Activated CD8-positive, alpha-beta memory T cell treated with anti-CD3 and anti-CD28 coated beads, Interleukin-2, amount 50 U/mL, for 4 hours (primary cell): ENCODE data around the gene CELF2.
"Not testable (repeated sequence)": the region's sequence is repeated elsewhere in the genome, so short reads cannot be mapped to it uniquely, and the experiment has no call there.

ENCODE experiments used
- DNase-seq: peaks from one replicate; pipeline ENCODE4 v3.0.0-alpha.2; 2020

Gene CELF2

DNA sequence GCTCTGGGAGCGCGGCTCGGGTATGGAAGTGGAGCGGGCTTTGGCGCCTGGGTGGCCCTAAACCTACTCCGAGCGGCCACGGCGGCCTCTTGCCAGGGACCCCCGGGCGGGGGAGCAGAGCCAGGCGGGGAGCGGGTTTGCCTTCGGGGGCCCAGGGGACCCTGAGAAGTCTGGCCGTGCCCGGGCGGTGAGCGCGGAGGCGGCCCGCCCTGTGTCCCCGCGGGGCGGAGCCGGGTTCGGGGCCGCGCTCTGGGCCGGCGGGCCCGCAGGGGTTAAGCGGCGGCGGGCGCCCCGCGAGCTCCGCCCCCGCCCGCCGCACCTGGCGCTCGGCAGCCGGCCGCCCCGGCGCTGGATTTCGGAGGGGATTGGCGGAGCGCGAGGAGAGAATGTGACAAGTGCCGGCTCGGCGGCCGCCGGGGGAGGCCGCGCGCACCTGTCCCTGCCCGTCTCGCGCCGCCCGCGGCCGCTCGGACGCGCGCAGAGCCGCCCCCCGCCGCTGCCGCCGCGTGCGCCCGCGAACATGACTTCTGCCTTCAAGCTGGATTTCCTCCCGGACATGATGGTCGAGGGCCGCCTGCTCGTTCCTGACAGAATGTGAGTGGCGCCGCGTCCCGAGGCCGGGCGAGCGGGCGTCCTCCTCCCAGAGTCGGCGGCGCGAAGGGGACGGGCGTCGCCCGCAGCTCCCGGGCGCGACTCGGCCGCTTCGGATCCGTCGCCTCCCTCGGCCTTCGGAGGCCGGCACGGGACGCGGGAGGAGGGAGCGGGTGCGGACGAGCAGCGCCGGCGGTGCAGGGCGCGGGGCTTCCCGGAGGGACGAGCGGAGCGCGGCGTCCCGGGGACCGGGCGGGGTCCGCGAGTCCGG lies at the start of gene CELF2:
Gene CELF2 (plus strand): TSS at position 303 of the 862 bp plus-strand sequence. CDS start 218 bp downstream, at position 521.
- peak; percentile 47 for DNase-seq

DNA sequence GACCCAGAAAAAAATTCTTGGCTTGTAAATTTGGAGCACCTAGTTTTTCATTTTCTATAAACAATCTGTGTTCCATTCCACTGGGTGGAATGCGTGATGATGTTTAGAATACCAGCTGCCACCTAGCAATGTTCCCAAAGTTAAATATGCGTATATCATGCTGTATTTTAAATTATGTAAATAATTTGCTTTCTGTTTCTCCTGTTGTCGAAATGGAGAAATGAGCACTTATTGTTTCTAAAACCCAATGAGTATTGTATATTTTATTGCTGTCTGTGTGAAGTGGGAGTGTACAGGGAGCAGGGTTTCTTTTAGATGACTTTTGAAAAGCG lies 49.4 kb upstream of the CELF2 start:
- DNase-seq, result no peak

DNA sequence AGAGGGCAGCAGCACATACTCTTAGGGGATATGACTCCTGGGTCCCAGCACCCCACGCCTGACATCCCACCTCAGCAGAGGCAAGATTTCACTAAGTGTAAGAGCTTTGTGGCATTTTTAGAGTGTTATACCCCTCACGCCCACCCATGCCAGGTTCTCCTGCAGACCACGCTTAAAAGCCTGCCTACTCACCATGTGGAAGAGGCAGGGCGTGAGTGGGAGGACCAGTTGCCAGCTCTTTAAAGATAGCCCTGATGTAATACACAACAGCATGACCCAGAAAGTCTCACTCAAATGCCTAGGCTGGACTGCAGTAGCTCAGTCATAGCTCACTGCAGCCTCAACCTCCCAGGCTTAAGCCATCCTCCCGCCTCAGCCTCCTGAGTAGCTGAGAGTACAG lies 44.4 kb upstream of the CELF2 start:
- no peak for DNase-seq

DNA sequence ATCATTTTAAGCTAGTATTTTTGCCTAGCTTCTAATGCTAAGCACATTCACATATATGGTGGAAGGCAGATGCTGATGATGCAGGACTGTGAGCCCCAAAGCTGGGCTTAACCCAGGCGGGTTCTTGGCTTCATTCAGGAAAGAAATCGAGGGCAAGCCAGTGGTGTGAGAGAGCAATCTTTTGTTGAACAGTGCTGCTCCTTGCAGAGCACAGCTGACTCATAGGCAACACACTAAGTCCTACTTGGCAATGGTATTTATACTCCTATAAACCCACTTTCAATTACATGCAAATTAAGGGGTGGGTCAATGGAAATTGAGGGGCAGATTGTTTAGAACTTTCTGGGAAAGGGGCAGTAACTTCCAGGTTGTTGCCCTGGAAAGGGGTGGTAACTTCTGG lies 42.0 kb upstream of the CELF2 start:
- no peak for DNase-seq

DNA sequence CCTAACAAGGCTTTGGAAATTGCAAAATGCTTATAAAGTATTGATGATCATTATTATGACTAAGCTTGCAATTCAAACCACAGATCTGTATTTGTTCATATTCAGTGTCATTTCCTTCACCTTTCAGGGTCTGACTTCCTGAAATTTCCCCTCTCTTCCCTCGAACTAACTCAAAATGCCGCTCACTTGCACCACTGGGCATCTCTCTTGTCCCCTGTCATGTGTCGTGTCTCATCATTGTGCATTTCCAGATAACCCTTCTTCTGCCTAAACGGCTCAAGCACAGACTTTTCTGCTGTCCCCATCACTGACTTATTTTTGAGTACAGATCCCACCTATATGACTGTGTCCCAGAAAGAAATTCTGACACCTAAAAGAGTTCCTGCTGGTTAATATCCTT lies 41.0 kb upstream of the CELF2 start:
- DNase-seq, result no peak

DNA sequence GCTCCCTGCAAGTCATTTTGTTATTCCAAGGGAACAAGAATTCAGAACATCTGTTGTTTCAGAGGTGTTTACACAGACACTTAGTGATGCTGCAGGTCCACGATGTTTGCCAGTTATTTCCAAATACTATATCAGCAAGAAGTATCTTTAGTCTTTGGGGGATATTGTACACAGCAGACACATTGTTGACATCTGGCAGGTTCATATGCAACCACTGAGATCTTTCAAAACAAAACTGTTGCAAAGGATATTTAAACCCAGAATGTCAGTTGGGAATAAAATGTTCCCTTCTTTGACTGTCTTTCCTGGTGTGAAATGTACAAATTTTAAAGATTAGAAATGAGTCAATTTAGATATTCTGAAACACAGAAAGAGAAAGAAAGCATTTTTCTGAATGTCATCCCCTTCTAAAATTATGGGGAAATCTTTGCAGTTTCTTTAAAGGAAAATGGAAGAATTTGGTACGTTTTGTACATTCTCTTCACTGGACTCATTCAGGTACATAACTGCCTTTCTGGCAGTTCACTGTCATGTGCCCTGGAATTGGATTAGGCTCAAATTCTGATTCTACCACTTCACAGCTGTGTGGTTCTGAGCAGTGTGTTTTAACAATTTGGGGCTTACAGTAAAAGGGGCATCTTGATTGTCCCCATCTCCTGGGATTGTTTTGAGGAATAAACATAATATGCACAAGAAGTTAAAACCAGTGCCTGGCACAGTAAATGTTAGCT lies 40.3 kb upstream of the CELF2 start:
- DNase-seq, result no peak

DNA sequence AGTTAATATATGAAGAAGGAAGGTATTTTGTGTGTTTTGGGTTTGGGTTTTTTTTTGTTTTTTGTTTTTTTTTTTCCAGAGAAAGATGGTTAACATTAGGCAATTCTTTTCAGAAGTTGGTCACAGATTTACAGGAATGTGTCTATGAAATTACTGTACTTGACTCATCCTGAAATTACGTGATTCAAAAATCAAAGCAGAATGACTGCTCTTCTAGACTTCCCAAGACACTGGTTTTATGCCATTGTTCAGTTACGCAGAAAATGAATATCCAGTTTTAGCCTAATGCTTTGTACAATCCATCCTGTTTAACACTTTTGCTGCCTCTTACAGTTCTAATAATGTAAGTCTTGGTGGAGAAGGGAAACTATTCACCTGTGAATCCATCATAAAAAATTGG lies 39.7 kb upstream of the CELF2 start:
- no peak for DNase-seq

DNA sequence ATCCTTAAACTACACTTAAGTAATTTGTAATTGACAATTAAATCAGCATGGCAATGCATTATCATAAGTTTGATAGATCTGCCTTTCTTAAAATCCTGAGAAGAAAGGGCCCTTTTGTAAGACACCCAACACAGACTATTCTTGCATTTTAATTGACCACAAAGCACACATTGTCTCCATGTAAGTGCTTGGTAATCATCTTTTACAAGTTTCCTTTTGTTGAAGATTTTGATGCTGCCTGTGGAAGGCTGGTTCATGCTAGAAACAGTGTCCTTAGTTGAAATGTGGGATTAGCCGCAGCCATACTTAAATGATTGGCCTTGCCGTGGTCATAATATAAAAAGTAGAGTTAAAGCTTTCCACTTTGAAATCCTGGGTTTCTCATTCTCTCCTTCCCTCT lies 32.3 kb upstream of the CELF2 start:
- no peak for DNase-seq

DNA sequence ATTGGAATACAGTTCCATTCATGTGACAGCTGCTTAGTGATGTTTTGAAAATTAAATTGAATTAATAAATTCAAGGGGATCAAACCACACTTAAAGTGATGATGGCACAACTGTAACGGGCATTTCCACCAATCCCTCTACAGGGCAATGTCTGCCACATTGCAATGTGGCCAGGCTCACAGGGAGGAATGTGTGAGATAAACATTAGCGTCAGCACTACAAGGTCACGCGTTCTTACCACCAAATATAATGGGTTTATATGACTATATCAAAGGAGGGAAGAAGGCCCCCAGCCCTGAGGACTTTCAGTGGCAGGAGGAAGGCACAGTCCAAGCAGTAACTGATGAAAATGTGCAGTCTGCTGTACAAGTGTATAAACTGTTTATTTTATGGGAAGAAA lies 31.1 kb upstream of the CELF2 start:
- DNase-seq, result no peak

DNA sequence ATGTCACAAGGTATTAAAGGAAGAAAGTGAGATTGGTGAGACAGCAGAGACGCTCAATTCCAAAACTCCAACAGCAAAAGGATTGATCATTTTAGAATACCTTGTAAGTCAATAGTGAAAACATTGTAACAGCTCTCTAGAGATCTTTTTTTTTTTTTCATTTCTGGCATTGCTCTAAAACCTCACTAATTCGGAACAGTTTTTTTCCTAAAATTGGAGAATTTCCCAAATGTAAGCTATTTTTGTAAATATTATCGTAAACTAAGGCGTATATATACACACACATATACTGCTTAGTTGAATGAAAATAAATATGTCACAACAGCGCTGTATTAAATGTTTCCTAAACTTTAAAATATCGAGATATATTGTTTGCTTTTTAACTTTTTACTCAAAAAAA lies 30.6 kb upstream of the CELF2 start:
- no peak for DNase-seq

DNA sequence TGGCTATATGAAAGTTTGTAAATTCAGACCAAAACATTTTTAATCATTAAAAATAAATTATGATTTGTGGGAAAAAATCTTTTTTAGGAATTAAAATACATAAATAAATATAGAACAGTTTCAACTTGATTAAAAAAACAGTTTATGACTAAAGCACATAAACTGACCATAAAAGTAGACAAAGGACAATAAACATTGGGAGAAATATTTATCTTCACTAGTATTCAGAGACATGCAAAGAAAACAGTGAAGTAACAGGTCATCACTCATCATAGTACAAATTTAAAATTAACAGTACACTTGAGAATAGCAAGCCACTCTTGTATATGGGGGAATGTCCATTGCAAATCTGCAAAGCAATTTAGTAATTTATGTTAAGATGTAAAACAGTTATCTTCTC lies 28.0 kb upstream of the CELF2 start:
- no peak for DNase-seq

DNA sequence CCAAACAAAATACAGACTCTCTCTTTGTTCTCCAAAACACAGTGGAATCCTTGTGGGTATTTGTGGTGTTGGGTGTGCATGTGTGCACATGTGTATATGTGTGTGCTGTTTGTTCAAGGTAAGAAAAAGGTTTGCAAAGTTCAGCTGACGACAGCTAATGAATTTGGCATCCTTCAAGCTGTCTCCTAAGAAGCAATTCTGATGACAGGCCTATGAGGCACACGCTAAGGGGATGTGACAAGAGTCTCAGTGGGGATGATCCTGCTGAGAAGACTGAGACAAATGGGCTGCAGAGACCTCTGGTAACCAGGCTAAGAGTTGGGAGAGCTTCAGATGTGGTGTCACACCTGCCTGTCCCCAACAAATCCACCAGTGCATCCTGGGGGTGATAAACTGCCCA lies 26.5 kb upstream of the CELF2 start:
- no peak for DNase-seq

DNA sequence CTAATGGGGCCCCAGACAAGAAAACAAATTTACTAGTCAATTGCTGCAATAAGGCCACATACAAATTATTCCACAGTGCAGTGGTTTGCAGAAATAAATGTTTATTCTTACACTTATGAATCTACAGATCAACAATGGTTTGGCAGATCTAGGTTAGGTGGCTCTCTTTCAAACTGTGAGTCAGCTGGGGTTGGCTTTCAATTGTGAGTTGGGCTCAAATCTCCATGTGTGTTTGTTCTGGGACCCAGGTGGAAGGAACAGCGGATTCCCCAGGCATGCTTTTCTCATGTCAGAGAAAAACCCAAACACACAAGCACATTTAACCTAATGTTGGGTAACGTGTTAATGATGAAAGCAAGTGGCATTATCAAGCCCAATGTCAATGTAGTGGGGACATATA lies 25.6 kb upstream of the CELF2 start:
- DNase-seq, result no peak

DNA sequence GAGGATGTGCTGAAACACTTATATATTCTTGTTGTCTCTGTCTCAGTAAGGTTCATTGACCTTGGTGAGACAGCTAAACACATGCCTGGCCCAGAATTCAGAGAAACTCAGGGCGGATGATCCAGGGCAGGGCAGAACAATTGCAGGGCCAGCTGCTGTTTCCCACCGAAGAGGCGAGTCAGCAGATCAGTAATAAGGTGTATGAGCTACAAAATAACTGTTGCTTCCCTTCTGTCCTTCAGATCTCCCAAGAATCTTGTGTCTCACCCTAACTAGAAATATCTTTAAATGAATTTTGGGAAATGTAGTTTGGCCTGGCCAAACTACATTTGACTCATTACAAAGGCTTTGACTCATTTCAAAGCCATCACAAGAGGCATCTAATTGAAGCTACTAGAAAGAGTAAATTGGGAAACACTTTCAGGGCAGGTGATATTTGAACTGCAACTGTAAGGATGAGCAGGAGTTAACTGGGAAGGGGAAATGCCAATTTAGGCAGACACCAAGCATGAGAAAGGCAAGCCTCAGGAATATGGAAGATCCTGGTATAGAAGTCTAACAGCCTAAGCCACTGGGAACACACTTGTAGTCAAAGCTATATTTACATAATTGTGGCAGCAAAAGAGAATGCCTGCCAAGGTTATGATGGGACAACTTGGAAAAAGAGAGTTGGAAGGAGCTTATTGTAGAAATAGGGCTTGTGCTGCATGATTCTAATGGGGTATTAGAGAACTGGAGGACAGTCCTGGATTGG lies 24.5 kb upstream of the CELF2 start:
- no peak for DNase-seq

DNA sequence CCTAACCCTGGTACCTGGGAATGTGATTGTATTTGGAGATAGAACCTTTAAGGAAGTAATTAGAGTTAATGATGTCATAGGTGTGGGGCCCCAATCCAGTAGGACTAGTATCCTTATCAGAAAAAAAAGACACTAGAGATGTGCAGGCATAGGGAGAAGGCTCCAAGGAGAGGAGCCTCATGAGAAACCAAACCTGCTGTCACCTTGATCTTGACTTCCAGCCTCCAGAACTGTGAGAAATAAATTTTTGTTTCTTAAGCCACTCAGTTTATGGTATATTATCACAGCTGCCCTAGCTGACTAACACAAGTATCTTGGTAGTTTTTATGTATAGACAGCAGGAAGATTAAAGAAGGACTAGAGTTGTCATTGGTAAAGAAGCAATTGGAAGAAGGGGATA lies 23.9 kb upstream of the CELF2 start:
- DNase-seq, result no peak

DNA sequence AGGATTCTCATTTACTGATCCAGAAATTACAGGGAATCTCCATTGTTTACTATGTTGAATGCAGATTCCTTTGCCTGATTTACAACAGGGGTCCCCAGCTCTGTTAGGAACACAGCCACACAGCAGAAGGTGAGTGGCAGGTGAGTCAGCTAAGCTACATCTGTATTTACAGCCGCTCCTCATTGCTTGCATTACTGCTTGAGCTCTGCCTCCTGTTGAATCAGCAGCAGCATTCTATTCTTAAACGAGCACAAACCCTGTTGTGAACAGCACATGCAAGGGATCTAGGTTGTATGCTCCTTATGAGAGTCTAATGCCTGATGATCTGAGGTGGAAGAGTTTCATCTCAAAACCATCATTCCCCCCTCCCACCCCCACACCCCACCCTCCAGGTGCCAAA lies 23.3 kb upstream of the CELF2 start:
- DNase-seq, result no peak

DNA sequence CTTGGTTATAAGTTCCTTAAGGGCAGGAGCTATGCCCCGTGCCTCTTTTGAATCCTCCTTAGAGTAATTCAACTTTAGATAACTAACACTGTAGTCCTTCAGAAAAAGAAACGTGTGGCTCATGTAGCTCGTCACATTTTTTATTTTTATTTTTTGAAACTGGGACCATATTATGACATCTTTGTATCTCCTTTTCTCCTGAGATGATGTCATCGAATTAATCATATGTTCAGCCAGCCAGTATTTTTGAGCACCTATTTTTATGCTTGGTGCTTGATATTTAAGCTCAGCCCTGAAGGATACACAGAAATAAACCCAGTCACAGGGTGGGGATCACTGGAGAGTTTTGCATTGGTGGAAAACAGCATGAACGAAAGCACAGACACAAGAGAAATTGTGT lies 22.6 kb upstream of the CELF2 start:
- no peak for DNase-seq

DNA sequence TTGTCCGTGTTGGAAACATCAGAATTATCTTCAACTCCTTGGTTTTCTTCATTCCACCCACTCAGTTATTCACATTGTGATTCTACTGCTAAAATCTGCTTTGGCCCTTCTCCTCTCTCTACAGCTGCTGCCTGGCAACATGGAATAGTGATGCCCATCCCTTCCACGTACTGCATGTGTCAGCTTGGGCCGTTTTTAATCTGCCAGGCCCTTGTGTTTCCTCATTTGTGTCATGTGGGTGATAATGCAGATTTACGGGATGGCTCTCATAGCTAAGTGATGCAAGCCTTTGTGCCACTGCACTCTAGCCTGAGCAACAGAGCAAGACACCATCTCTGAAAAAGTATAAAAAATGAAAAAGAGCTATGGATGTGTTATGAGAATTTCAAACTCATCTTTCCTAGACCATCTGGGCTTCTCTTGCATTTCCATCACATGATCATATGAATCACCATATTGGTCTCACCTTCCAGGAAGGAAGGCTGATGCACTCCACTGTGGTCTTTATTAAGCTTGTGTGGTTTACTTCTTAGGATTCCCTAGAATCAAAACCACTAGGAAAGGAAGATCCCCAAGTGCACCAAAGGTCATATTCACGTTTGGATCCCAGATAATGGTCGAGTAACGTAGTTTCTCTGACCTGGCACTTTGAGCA lies 20.6 kb upstream of the CELF2 start:
- DNase-seq, result no peak

DNA sequence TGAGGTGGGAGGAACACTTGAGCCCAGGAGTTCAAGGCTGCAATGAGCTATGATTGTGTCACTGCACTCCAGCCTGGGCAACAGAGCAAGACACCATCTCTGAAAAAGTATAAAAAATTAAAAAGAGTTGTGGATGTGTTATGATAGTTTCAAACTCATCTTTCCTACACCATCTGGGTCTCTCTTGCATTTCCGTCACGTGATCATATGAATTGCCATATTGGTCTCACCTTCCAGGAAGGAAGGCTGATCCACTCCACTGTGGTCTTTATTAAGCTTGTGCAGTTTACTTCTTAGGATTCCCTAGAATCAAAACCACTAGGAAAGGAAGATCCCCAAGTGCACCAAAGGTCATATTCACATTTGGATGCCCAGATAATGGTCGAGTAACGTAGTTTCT lies 18.2 kb upstream of the CELF2 start:
- DNase-seq, result not testable (repeated sequence)

DNA sequence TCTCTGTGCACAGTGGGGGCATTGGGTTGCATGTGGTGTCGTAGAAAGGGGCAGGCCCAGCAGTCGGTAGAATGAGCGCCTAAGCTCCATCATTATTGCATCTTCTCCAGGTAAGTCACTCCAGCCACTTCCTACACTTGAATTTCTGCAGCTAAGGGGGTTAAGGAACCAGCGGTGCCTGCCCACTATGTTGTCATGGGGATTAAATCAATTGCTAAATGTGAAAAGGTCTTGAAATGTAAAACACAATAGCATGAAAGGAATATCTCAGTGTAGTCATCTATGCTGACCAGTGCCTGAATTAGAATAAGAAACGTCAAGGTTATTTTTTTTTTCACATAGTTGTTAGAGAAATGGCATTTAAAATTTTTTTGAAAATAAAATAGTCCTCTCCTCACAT lies 15.2 kb upstream of the CELF2 start:
- DNase-seq, result no peak

DNA sequence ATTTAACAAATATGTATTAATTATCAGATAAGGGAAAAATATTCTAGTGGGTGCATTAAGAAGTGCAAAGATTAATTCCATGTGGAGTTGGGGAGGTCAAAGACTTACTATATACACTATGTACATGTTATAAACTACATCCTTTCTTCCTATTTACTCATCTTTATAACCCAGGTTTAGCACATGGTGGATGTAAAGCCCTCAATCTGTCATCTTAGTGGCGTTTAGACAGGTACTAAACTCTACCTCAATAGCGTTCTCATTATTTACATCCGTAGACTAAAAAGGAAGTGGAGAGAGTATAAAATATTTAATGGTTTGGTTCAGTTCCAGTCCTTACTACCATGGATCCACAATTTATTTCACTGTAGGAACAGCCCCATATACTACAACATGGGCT lies 14.8 kb upstream of the CELF2 start:
- DNase-seq, result no peak

DNA sequence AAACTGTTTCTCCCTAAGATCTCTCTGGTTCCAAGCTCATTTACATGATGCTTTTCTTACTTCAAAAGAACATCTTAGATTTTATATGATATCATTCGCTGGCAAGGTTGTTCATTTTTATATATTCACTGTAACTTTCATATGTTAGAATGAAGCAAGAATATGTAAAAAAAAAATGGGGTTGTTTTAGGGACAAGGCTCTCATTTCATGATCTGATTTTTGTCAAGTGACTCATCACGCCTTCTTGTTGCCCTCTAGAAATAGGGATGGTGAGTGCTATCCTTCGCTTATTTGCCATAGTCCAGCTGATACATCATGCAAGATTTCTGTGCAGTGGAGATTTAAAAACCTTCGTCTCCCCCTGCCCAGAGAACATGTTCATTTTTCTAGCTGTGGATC lies 14.0 kb upstream of the CELF2 start:
- no peak for DNase-seq
